Heart left ventricle (tissue), 16 donors: ENCODE data around the gene ZNF576. TPM values are rescaled to one million over a fixed set of nuclear protein-coding genes. Genes with fewer than 3 reads are reported as not detected.

Experiments used
- ATAC-seq, 4 donors: fragments of 200-7000 bp; cut with Tn5 transposase; one replicate each; pipeline ENCODE4 v1.9.1; 2020 to 2022; ENCODE audit warnings: moderate library complexity in 4 of 4, mild to moderate bottlenecking in 3 of 4, moderate number of reproducible peaks in 1 of 4
- DNase-seq, 5 donors: peaks; one replicate each; pipeline ENCODE4 v3.0.0-alpha.2; 2020
- H3K27ac ChIP-seq, 12 donors: fragments of 200-600 bp; sonication (generic) in 4 of 12; one replicate each; pipeline versions ENCODE4 v1.5.0 to v1.8.0; 2016 to 2022; ENCODE audit warnings: mild to moderate bottlenecking in 2 of 12
- H3K27me3 ChIP-seq, 9 donors: fragments of 200-600 bp; sonication (generic) in 2 of 9; one replicate each; pipeline versions ENCODE4 v1.5.1 to v1.8.0; 2016 to 2022; ENCODE audit warnings: mild to moderate bottlenecking in 3 of 9
- H3K36me3 ChIP-seq, 9 donors: fragments of 200-600 bp; sonication (generic) in 2 of 9; one replicate each; pipeline versions ENCODE4 v1.5.0 to v1.8.0; 2018 to 2022; ENCODE audit warnings: mild to moderate bottlenecking in 2 of 9
- H3K4me1 ChIP-seq, 12 donors: fragments of 200-600 bp; sonication (generic) in 4 of 12; one replicate each; pipeline versions ENCODE4 v1.5.0 to v1.8.0; 2016 to 2022; ENCODE audit warnings: mild to moderate bottlenecking in 3 of 12
- H3K4me3 ChIP-seq, 12 donors: fragments of 200-600 bp; sonication (generic) in 4 of 12; one replicate each; pipeline versions ENCODE4 v1.5.0 to v1.8.0; 2017 to 2022; ENCODE audit warnings: mild to moderate bottlenecking in 9 of 12, moderate library complexity in 4 of 12
- H3K9me3 ChIP-seq, 12 donors: fragments of 200-600 bp; sonication (generic) in 4 of 12; one replicate each; pipeline versions ENCODE4 v1.5.0 to v1.8.0; 2016 to 2022; ENCODE audit warnings: mild to moderate bottlenecking in 1 of 12
- POLR2A ChIP-seq, 2 donors: fragments of 450-650 bp; IDR thresholded peaks; one replicate each; pipeline ENCODE4 v1.6.1; 2017; ENCODE audit warnings: antibody characterized with exemption in 2 of 2, mild to moderate bottlenecking in 2 of 2, moderate library complexity in 2 of 2
- WGBS, 4 donors: extraction: QIAGEN DNeasy Blood & Tissue Kit in 2 of 4; methylation state at CpG; one replicate each; pipeline versions ENCODE4 v1.1.5 to v1.1.7; 2013 to 2018; 5-methylcytosine and 5-hydroxymethylcytosine counted together
- intact Hi-C, 10 donors: fragments of 100-400 bp; cut with DNase I; formaldehyde crosslinking; loops; one replicate each; pipeline versions ENCODE4 v1.11.1 to v1.14.2; 2022
- polyA plus RNA-seq, 2 donors: library from polyadenylated mRNA; stranded (reverse); fragments of 200-250 nt; gene quantifications; one replicate each; pipeline ENCODE4 v1.2.3, GENCODE V29; 2013
- total RNA-seq, 9 donors: library from RNA; depleted of rRNA in 2 of 9; stranded (reverse); fragments of >200 nt in 2 of 9; fragmentation: NEBNext Ultra II Directional in 3 of 9; extraction: Animal tissue kit (Norgen Biotek cat#: 25700) in 3 of 9; gene quantifications; one replicate each; pipeline versions ENCODE4 v1.1.0 to v1.2.4, GENCODE V29; 2016 to 2023
- TF ChIP-seq, protein P1 (sequence below), 12 donors: fragments of 200-600 bp; sonication (generic) in 4 of 12; IDR thresholded peaks; one replicate each; pipeline versions ENCODE4 v1.5.0 to v1.8.0; 2018 to 2022; ENCODE audit warnings: antibody characterized with exemption in 12 of 12, mild to moderate bottlenecking in 5 of 12
- donor health status: ischemic (EF 13 %, LVEDD 7.1; RV severe dilation, severe dysfunction).
- donor health status: healthy with polysubstance abuse.
- donor health status: DM: no; HTN: yes; CAD: no.
- donor health status: DM: no; HTN: no; CAD: no.
- donor health status: ischemic (EF 25% LVEDD 6.9; RV normal size, moderate dysfunction).
- donor health status: ischemic (EF 25% LVEDD 5.7; RV mildly dilated, moderate dysfunction).
- donor health status: healthy.
- donor health status: DM: yes; HTN: yes; CAD: no.
- donor health status: ischemic (EF 35%, LVEDD 5.7; RV mildly dilated, moderate dysfunction).
- donor health status: nonischemic (EF 11% LVEDD 7.7; RV severe dilation, severe dysfunction).
- donor health status: DM: yes; HTN: yes; CAD: no.
- donor health status: PGD.
- donor health status: ischemic (EF 29% LVEDD 5.4; RV normal size, mild dysfunction).
- donor health status: nonischemic (EF 23%, LVEDD 6.1; RV moderate dilation, normal function).

The ZNF576 gene
- total and polyA plus RNA-seq, 11 donors: 8.9 to 22.4 (median 11.8) TPM

DNA sequence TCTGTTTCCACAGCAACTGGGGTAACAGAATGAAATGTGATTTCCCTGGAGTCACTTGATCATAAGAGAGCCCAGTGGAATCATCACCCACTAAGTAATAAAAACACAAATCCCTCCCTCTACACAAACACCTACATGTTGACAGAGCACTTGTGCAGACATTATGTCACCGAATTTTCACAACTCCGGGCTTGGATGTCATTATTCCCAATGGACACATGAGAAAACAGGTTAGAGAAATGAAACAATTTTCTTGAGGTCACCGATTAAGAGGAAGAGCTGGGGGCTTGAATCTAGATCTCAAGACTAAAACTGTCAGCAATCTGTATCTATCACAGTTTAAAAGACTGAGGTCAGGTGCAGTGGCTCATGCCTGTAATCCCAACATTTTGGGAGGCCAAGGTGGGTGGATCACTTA, 24.2 kb upstream of the ZNF576 start:
- TF ChIP-seq, protein P1, sequence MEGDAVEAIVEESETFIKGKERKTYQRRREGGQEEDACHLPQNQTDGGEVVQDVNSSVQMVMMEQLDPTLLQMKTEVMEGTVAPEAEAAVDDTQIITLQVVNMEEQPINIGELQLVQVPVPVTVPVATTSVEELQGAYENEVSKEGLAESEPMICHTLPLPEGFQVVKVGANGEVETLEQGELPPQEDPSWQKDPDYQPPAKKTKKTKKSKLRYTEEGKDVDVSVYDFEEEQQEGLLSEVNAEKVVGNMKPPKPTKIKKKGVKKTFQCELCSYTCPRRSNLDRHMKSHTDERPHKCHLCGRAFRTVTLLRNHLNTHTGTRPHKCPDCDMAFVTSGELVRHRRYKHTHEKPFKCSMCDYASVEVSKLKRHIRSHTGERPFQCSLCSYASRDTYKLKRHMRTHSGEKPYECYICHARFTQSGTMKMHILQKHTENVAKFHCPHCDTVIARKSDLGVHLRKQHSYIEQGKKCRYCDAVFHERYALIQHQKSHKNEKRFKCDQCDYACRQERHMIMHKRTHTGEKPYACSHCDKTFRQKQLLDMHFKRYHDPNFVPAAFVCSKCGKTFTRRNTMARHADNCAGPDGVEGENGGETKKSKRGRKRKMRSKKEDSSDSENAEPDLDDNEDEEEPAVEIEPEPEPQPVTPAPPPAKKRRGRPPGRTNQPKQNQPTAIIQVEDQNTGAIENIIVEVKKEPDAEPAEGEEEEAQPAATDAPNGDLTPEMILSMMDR (IDR thresholded peaks at IDR 0.05): no peak
- TF ChIP-seq POLR2A (IDR thresholded peaks at IDR 0.05): no peak
- DNase-seq (no peak), ATAC-seq (no peak)
- Histone ChIP-seq H3K9me3 (no peaks in the 10 kb centered on the region), H3K27ac (no peak overlapping the region), H3K4me3 (no peak overlapping the region), H3K36me3 (peaks cover 0 to 26% (median 14%) of the 10 kb centered on the region in 9 donors), H3K4me1 (peaks cover 6 to 22% (median 13%) of the 10 kb centered on the region in 12 donors), H3K27me3 (no peaks in the 10 kb centered on the region)
- intact Hi-C loops: no loop called here
- 83 to 87% (median 86%) methylated on average over 3 of the region's 3 CpGs for WGBS, 4 donors

DNA sequence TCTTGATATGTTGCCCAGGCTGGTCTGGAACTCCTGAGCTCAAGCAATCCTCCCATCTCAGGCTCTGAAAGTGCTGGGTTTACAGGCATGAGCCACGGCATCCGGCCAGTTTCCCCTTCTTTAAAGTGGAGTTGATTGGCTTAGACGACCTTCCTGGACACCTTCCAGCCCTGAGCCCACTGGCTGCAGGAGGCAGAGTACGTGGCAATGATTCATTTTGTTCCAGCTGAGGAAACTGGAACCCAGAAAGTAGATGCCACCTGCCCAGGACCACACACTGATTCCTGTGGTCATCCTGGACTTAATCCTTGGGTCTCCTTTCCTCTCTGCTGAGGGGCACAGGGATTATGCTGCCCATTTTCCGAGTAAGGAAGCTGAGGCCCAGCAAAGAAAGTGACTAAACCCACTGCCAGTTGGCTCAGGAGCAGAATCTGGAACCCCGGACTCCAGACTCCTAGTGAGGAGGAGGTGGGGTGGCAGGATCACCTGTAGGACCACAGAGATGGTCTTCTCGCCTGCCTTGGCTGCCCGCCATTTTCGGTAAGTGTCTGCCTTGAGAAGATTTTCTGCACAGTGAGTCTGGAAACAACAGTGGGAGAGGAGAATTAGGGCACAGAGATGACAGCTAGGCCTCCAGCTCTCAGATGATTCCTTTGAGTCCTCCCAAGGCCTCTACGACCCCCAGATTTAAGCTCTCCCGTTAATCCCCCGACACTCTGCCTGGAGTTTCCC, 21.8 kb upstream of the ZNF576 start:
- ATAC-seq (no peak), DNase-seq (no peak)
- intact Hi-C loops: loop anchor here in 7 of 10 donors (1.0 to 2.0 kb wide), 4 partner anchors 22 to 39 kb away; partner anchors contain the start of genes IRGQ (in 6 of the 7) and ZNF576 (in 6 of the 7)
- Histone ChIP-seq H3K27me3 (no peaks in the 10 kb centered on the region), H3K4me1 (peaks cover 6 to 22% (median 13%) of the 10 kb centered on the region in 12 donors), H3K9me3 (no peaks in the 10 kb centered on the region), H3K4me3 (peak overlapping the region; percentile 57 to 96 (median 87)), H3K27ac (peak overlapping the region in 11 of 12 donors; percentile 49 to 93 (median 83)), H3K36me3 (peaks cover 0 to 26% (median 11%) of the 10 kb centered on the region in 9 donors)
- 31 to 37% (median 35%) methylated on average over 11 to 12 of the region's 12 CpGs for WGBS, 4 donors
- TF ChIP-seq, protein P1 (IDR thresholded peaks at IDR 0.05): no peak
- TF ChIP-seq POLR2A (IDR thresholded peaks at IDR 0.05): no peak

DNA sequence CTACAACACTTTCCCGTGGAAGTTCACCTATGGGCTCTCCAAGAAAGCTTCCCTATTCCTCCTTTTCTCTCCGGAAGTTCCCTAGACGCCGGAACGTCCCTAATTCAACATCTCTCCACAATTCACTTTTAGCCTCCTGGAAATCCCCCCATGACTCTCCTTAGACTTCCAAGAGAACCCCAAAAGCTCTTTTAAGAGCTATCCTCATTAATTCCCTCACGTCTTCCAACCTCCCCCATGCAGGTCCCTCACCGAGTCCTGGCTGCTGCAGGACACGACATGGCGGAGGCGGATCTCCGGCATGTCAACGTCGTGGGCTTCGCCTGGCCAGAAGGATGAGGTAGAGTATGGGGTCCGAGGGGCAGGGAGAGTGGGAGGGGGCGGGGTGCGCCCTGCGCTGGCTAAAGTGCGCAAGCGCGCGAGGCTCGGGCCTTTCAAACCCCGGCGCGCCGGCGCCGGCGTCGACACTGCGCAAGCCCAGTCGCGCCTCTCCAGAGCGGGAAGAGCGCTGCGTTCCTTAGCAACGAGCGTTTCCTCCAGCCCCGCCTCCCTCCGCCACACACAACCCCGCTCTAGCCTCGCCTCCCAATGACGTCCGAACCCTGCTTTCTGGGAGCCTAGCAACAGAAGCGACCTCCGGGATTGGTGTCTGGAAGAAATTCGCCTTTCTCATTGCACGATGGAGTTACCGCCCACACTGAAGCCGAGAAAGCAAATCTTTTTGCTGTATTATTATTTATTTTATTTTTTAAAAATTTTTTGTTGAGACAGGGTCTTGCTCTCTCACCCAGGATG, 21.0 kb upstream of the ZNF576 start, which contains the start of the genes PINLYP and XRCC1:
PINLYP (plus strand) TSS at position 646 of the 795 bp plus-strand sequence. CDS start 1,391 bp downstream, outside the sequence.
XRCC1 (minus strand) TSS at position 372 of the 795 bp plus-strand sequence; CDS start at position 303, 69 bp downstream.
- peak within 1 kb of the TSS in 11 of 12 donors; percentile 49 to 93 (median 83) for H3K27ac ChIP-seq
- no peaks in the 10 kb centered on the region for H3K9me3 ChIP-seq
- H3K27me3 ChIP-seq: no peaks in the 10 kb centered on the region
- H3K4me1 ChIP-seq: peaks cover 6 to 24% (median 13%) of the 10 kb centered on the region in 12 donors
- peak within 1 kb of the TSS; percentile 57 to 96 (median 87) for H3K4me3 ChIP-seq
- intact Hi-C loops: loop anchor here in 7 of 10 donors (1.0 to 2.0 kb wide), 3 partner anchors 21 to 23 kb away; partner anchors contain the start of genes IRGQ (in 6 of the 7) and ZNF576 (in 6 of the 7)
- H3K36me3 ChIP-seq: peaks cover 0 to 26% (median 11%) of the 10 kb centered on the region in 9 donors
- 0% methylated on average over 49 to 51 of the region's 51 CpGs for WGBS, 4 donors
- DNase-seq: peak; percentile 98 to 99 (median 99)
- peak; percentile 99 to 100 (median 100) for ATAC-seq
- TF ChIP-seq, protein P1 (IDR thresholded peaks at IDR 0.05): no peak
- TF ChIP-seq POLR2A (IDR thresholded peaks at IDR 0.05): peak in 1 of 2 donors; percentile 57
